T-cell (primary cell): ENCODE measurements around the gene HSPA1B. TPM values are rescaled to one million over a fixed set of nuclear protein-coding genes. Genes with fewer than 3 reads are reported as not detected.

Experiments
- ATAC-seq, 4 experiments: fragments of 200-7000 bp in 3 of 4; fragments of 150-1000 bp in 1 of 4; cut with Tn5 transposase; replicated peaks in 1 of 4; 1 replicate in 3 of 4; 2 replicates in 1 of 4; pipeline ENCODE4 v1.10.0; 2021; ENCODE audit warnings: moderate library complexity in 3 of 4, mild to moderate bottlenecking in 2 of 4, moderate number of reproducible peaks in 1 of 4
- CTCF ChIA-PET, 2 donors: fragments of 300-600 bp; sonication (Branson Sonifier 250); formaldehyde crosslinking; loops; one replicate each; lab custom pipeline; 2022; ENCODE audit warnings: antibody characterized with exemption in 2 of 2; lab: Charles Lee
- POLR2A ChIA-PET, 2 donors: fragments of 300-600 bp; sonication (Branson Sonifier 250); formaldehyde crosslinking; loops; one replicate each; lab custom pipeline; 2022; ENCODE audit warnings: antibody characterized with exemption in 2 of 2; lab: Charles Lee
- DNase-seq, 35 experiments: peaks; one replicate each; pipeline versions ENCODE4 v3.0.0 to v3.0.0-alpha.2; 2013 to 2023
- H3K27ac ChIP-seq: one replicate; pipeline ENCODE4 v1.5.1; 2013; ENCODE audit warnings: low read length
- H3K27me3 ChIP-seq, 2 experiments: replicated peaks in 1 of 2; 1 replicate in 1 of 2; 2 replicates in 1 of 2; pipeline versions ENCODE4 v1.6.1 to v1.7.0; 2013; ENCODE audit warnings: low read length in 1 of 2, mixed read lengths in 1 of 2; ENCODE audit not compliant: control insufficient read depth in 2 of 2, insufficient read depth in 2 of 2; ENCODE audit errors: extremely low read depth in 1 of 2
- H3K36me3 ChIP-seq, 2 donors: 1 replicate in 1 of 2; 2 replicates in 1 of 2; pipeline versions ENCODE4 v1.6.1 to v1.7.0; 2013; ENCODE audit warnings: low read length in 1 of 2; ENCODE audit not compliant: control insufficient read depth in 2 of 2, insufficient read depth in 1 of 2; ENCODE audit errors: extremely low read depth in 1 of 2
- H3K4me1 ChIP-seq, 2 experiments: 1 replicate in 1 of 2; 2 replicates in 1 of 2; pipeline versions ENCODE4 v1.6.1 to v1.7.0; 2013; ENCODE audit warnings: low read length in 2 of 2, mixed read lengths in 1 of 2; ENCODE audit not compliant: insufficient read depth in 2 of 2, control insufficient read depth in 1 of 2; ENCODE audit errors: extremely low read depth in 1 of 2
- H3K4me3 ChIP-seq, 2 donors: 1 replicate in 1 of 2; 2 replicates in 1 of 2; pipeline versions ENCODE4 v1.5.1 to v1.7.0; 2013; ENCODE audit warnings: mild to moderate bottlenecking in 2 of 2, low read length in 1 of 2, moderate library complexity in 1 of 2; ENCODE audit not compliant: control insufficient read depth in 1 of 2; ENCODE audit errors: extremely low read depth in 1 of 2
- H3K9me3 ChIP-seq: 2 replicates; pipeline ENCODE4 v1.7.0; 2013
- H3K27ac Mint-ChIP-seq, 2 donors: one replicate each; pipeline ENCODE4 v1.8.0; 2020 to 2021; ENCODE audit warnings: mild to moderate bottlenecking in 2 of 2, mixed read lengths in 2 of 2
- H3K27me3 Mint-ChIP-seq, 2 donors: one replicate each; pipeline ENCODE4 v1.8.0; 2021 to 2022; ENCODE audit warnings: mixed read lengths in 2 of 2
- H3K36me3 Mint-ChIP-seq: one replicate; pipeline ENCODE4 v1.8.0; 2021; ENCODE audit warnings: mixed read lengths
- H3K4me1 Mint-ChIP-seq, 3 donors: one replicate each; pipeline ENCODE4 v1.8.0; 2020 to 2022; ENCODE audit warnings: mixed read lengths in 3 of 3, mild to moderate bottlenecking in 1 of 3
- H3K4me3 Mint-ChIP-seq, 3 donors: one replicate each; pipeline ENCODE4 v1.8.0; 2020 to 2022; ENCODE audit warnings: mild to moderate bottlenecking in 3 of 3, mixed read lengths in 3 of 3, moderate library complexity in 3 of 3
- H3K9me3 Mint-ChIP-seq, 3 donors: one replicate each; pipeline ENCODE4 v1.8.0; 2020 to 2022; ENCODE audit warnings: mixed read lengths in 3 of 3
- whole genome bisulfite sequencing: methylation state at CpG from one replicate; pipeline ENCODE4 v1.1.5; 2013; ENCODE audit warnings: missing lambda C conversion rate; ENCODE audit not compliant: insufficient coverage; 5-methylcytosine and 5-hydroxymethylcytosine counted together
- total RNA-seq, 35 experiments: library from RNA in 6 of 35; stranded (reverse) in 6 of 35; fragments of 120-200 nt in 1 of 35; gene quantifications; one replicate each; pipeline versions ENCODE4 v1.2.1 to v1.2.4 and lab custom pipeline; 2013 to 2026

HSPA1B gene
- total RNA-seq (100 to 1,000 TPM in 1 of 5 donors, 10 to 100 TPM in 2, 1 to 10 TPM in 2; 6.3 to 105 (median 67.9) TPM), total RNA-seq (lab: John Stamatoyannopoulos, UW) (8.1 to 60.8 (median 25.7) reads per million in 29 experiments)
- total RNA-seq (2013), result 18.9 TPM

GRCh38 chr6:31827286-31828079 is at the start of gene HSPA1B:
Gene HSPA1B, plus strand, starts transcription at chr6:31827738. Its CDS starts 213 bp downstream, at chr6:31827951.
- WGBS, result 0% methylated on average over 37 of the region's 56 CpGs
- no peaks in the 10 kb centered on the region for H3K27me3 Mint-ChIP-seq
- CTCF ChIA-PET, result interaction anchor here in 1 of 2 donors (0.8 to 1.2 kb wide), 3 partner anchors 89 to 229 kb away, joined by 3 to 4 read pairs (median 3); partner anchors contain the start of gene BAG6

GRCh38 chr6:31778193-31778592 is 49.3 kb upstream of the HSPA1B start:
- CTCF ChIA-PET, result interaction anchor here in 1 of 2 donors (0.6 kb wide), 1 partner anchor 87 kb away, joined by 3 read pairs; no protein-coding TSS in a partner anchor
- H3K27ac Mint-ChIP-seq, result no peak overlapping the region
- peaks cover under 1 to 44% of the 10 kb centered on the region in 2 experiments for H3K4me1 ChIP-seq
- DNase-seq (no peak), ATAC-seq (no peak)
- peaks cover 19% of the 10 kb centered on the region for H3K36me3 Mint-ChIP-seq
- POLR2A ChIA-PET, result no interaction called here
- H3K4me1 Mint-ChIP-seq, result peaks cover 23 to 32% (median 24%) of the 10 kb centered on the region in 3 donors
- no peaks in the 10 kb centered on the region for H3K9me3 ChIP-seq
- H3K27me3 ChIP-seq, result no peaks in the 10 kb centered on the region
- H3K4me3 ChIP-seq, result no peak overlapping the region
- no peak overlapping the region for H3K27ac ChIP-seq
- no peaks in the 10 kb centered on the region for H3K9me3 Mint-ChIP-seq
- WGBS, result 87% methylated on average over 5 of the region's 5 CpGs
- H3K4me3 Mint-ChIP-seq, result no peak overlapping the region
- peaks cover 20 to 43% of the 10 kb centered on the region in 2 donors for H3K36me3 ChIP-seq
- no peaks in the 10 kb centered on the region for H3K27me3 Mint-ChIP-seq

More at GRCh38 chr6:31827286-31828079, at the start of gene HSPA1B:
- H3K27me3 ChIP-seq, result no peaks in the 10 kb centered on the region
- peak within 1 kb of the TSS; percentile 86 for H3K27ac ChIP-seq
- H3K4me3 ChIP-seq, result peak within 1 kb of the TSS; percentile 70 to 82
- peaks cover 14 to 43% of the 10 kb centered on the region in 2 experiments for H3K4me1 ChIP-seq
- peak within 1 kb of the TSS; percentile 98 to 99 for H3K27ac Mint-ChIP-seq
- peak; percentile 42 to 89 (median 68) for DNase-seq
- no peaks in the 10 kb centered on the region for H3K36me3 Mint-ChIP-seq
- peak; percentile 69 to 77 (median 74) for ATAC-seq
- peak within 1 kb of the TSS; percentile 86 to 92 (median 92) for H3K4me3 Mint-ChIP-seq
- POLR2A ChIA-PET, result interaction anchor here (0.6 to 1.1 kb wide), 5 partner anchors 16 to 223 kb away, joined by 3 to 8 read pairs (median 4); partner anchors contain the start of gene LSM2 (in 1 of the 2)
- no peaks in the 10 kb centered on the region for H3K36me3 ChIP-seq
- no peaks in the 10 kb centered on the region for H3K9me3 ChIP-seq
- H3K4me1 Mint-ChIP-seq, result peaks cover 34 to 49% (median 35%) of the 10 kb centered on the region in 3 donors
- no peaks in the 10 kb centered on the region for H3K9me3 Mint-ChIP-seq

- no peak for ATAC-seq
- H3K9me3 Mint-ChIP-seq, result no peaks in the 10 kb centered on the region
- no peak overlapping the region for H3K27ac Mint-ChIP-seq
- Histone ChIP-seq H3K4me1 (peaks cover 0 to 33% of the 10 kb centered on the region in 2 experiments), H3K9me3 (no peaks in the 10 kb centered on the region), H3K4me3 (no peak overlapping the region), H3K27ac (no peak overlapping the region), H3K27me3 (peaks cover 0 to 2% of the 10 kb centered on the region in 2 experiments), H3K36me3 (peaks cover 20 to 49% of the 10 kb centered on the region in 2 donors)
- WGBS, result 98% methylated on average over 32 of the region's 43 CpGs
- ChIA-PET CTCF (no interaction called here), POLR2A (no interaction called here)
- peaks cover 23% of the 10 kb centered on the region for H3K36me3 Mint-ChIP-seq
- H3K27me3 Mint-ChIP-seq, result no peaks in the 10 kb centered on the region
- no peak for DNase-seq
- H3K4me1 Mint-ChIP-seq, result peaks cover 23 to 28% (median 24%) of the 10 kb centered on the region in 3 donors
- no peak overlapping the region for H3K4me3 Mint-ChIP-seq
Measured at GRCh38 chr6:31778999-31779885, 48.3 kb upstream of the HSPA1B start.

- Mint-ChIP-seq H3K4me3 (no peak overlapping the region), H3K4me1 (peaks cover 23 to 28% (median 24%) of the 10 kb centered on the region in 3 donors), H3K27ac (no peak overlapping the region), H3K9me3 (no peaks in the 10 kb centered on the region), H3K36me3 (peaks cover 30% of the 10 kb centered on the region), H3K27me3 (no peaks in the 10 kb centered on the region)
- ChIA-PET POLR2A (no interaction called here), CTCF (no interaction called here)
- ATAC-seq (no peak), DNase-seq (no peak)
- Histone ChIP-seq H3K36me3 (peaks cover 20 to 56% of the 10 kb centered on the region in 2 donors), H3K9me3 (no peaks in the 10 kb centered on the region), H3K4me3 (no peak overlapping the region), H3K27me3 (peaks cover 0 to 3% of the 10 kb centered on the region in 2 experiments), H3K27ac (no peak overlapping the region), H3K4me1 (peaks cover 0 to 31% of the 10 kb centered on the region in 2 experiments)
- over 99% methylated on average over 9 of the region's 10 CpGs for WGBS
Measured at GRCh38 chr6:31779908-31780307, 47.6 kb upstream of the HSPA1B start.

DNA sequence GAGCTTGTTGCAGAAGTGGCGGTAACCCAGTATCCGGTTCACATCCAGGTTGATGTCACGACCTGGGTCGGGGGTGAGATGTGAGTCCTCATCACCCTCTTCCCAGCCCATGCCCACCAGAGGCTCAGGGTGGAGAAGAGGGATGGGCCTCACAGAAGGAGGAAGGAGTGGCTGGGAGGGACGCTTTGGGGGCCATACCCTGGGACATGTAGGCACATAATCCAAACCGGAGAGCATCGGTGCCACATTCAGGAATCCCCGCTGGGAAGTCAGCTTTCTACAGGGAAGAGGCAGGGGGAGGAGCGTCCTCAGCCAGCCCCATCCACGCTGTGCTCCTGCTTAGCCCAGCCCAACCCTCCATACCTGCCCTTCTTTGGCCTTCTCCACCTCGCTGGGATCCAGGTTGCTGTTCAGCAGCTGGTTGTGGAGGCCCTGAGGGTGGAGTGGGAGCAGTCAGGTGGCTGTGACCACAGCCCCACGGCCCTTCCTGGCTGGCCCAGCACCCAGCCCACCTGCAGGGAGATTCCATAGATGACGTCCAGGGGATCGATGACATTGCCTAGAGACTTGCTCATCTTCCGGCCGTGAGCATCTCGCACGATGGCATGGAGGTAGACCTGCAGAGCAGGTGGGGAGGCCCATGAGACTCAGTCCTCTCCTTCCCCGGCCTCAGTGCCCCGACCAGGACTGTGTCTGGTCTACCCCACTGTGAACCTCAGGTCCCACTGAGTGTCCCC is 46.9 kb upstream of the HSPA1B start:
- no peaks in the 10 kb centered on the region for H3K9me3 Mint-ChIP-seq
- H3K27ac Mint-ChIP-seq, result no peak overlapping the region
- no peak for DNase-seq
- H3K4me3 Mint-ChIP-seq, result no peak overlapping the region
- Histone ChIP-seq H3K9me3 (no peaks in the 10 kb centered on the region), H3K27me3 (peaks cover 0 to 3% of the 10 kb centered on the region in 2 experiments), H3K27ac (no peak overlapping the region), H3K4me3 (no peak overlapping the region), H3K36me3 (peaks cover 20 to 63% of the 10 kb centered on the region in 2 donors), H3K4me1 (peaks cover 0 to 24% of the 10 kb centered on the region in 2 experiments)
- ChIA-PET POLR2A (no interaction called here), CTCF (no interaction called here)
- 93% methylated on average over 10 of the region's 20 CpGs for WGBS
- peaks cover 30% of the 10 kb centered on the region for H3K36me3 Mint-ChIP-seq
- peaks cover 18 to 23% (median 20%) of the 10 kb centered on the region in 3 donors for H3K4me1 Mint-ChIP-seq
- H3K27me3 Mint-ChIP-seq, result no peaks in the 10 kb centered on the region
- ATAC-seq, result no peak
